ENCODE measurements around the gene CACNA1C. TPM values are rescaled to one million over a fixed set of nuclear protein-coding genes. Genes with fewer than 3 reads are reported as not detected.

Gene CACNA1C
- total RNA-seq, 2 donors from 2014 or later: 0.84 to 10.2 TPM

DNA sequence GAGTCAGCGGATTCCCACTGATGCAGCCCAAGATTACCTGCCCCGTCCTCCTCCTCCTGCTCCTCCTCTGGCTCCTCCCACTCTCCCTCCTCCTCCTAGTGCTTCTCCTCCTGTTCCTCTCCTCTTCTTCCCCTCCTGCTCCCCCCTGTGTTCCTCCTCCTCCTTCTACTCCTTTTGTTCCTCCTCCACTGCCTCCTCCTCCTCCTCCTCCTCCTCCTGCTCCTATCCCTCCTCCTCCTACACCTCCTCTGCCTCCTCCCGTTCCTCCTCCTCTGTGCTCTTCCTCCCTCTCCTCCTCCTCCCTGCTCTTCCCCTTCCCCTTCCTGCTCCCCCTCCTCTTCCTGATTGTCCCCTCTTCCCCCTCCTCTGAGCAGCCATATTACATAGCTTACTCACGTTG lies 141.3 kb downstream of the CACNA1C start:
- no peak overlapping the region for H3K9ac ChIP-seq (ENCODE audit: low read depth in 2 of 2, low read length in 2 of 2)
- H3K27ac ChIP-seq: no peak overlapping the region
- H3K9me3 ChIP-seq: no peaks in the 10 kb centered on the region
- no peaks in the 10 kb centered on the region for H3K27me3 ChIP-seq
- H3K36me3 ChIP-seq: no peaks in the 10 kb centered on the region
- intact Hi-C loops (cut with DNase I): no loop called here
- TF ChIP-seq CTCF (IDR thresholded peaks at IDR 0.05): no peak
- DNase-seq: no peak
- no peaks in the 10 kb centered on the region for H3K4me1 ChIP-seq
- no peak overlapping the region for H3K4me3 ChIP-seq

DNA sequence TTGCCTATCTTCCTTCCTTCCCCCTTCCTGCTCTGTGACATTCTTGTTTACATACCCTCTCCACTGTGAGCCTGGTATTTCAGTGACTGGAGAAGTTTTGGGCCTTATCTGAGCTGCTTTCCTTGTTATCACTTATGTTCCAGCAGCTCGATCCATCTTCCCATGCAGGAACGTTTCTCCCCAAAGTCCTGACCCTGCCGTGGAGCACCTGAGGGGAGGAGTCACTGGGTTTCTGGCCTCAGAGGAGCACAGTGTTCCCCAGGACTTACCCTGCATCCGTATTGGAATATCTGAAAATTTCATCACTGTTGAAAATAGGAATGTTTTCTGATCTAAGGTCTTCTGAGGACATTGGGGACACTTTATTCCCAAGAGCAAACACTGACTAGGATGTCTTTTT lies 141.8 kb downstream of the CACNA1C start:
- Histone ChIP-seq H3K9ac (ENCODE audit: low read depth in 2 of 2, low read length in 2 of 2) (no peak overlapping the region), H3K4me1 (no peaks in the 10 kb centered on the region), H3K27me3 (no peaks in the 10 kb centered on the region), H3K4me3 (no peak overlapping the region), H3K9me3 (no peaks in the 10 kb centered on the region), H3K27ac (no peak overlapping the region), H3K36me3 (no peaks in the 10 kb centered on the region)
- intact Hi-C loops (cut with DNase I): no loop called here
- DNase-seq: no peak
- no peak for TF ChIP-seq CTCF (IDR thresholded peaks at IDR 0.05)

DNA sequence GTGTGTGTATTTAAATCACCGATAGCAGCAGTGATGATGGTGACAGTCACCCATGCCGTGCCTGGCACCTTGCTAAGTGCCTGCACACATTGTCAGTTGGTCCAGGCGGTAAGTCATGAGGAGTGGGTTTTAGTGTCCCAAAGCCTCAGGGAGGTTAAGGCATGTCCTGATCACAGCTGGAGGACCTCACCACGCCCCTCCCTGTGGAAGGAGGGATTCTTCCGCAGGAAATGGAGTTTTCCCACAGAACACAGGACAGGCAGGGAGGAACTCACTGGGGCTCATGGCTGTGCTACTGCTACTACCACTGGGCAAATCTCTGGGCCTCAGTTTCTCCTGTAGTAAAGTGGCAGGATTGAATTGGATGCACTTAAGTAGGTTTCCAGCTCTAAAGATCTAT lies 142.3 kb downstream of the CACNA1C start:
- intact Hi-C loops (cut with DNase I): no loop called here
- no peaks in the 10 kb centered on the region for H3K4me1 ChIP-seq
- H3K9ac ChIP-seq (ENCODE audit: low read depth in 2 of 2, low read length in 2 of 2): no peak overlapping the region
- no peaks in the 10 kb centered on the region for H3K9me3 ChIP-seq
- no peak for DNase-seq
- no peaks in the 10 kb centered on the region for H3K36me3 ChIP-seq
- no peak overlapping the region for H3K4me3 ChIP-seq
- H3K27ac ChIP-seq: no peak overlapping the region
- H3K27me3 ChIP-seq: no peaks in the 10 kb centered on the region
- TF ChIP-seq CTCF (IDR thresholded peaks at IDR 0.05): no peak

DNA sequence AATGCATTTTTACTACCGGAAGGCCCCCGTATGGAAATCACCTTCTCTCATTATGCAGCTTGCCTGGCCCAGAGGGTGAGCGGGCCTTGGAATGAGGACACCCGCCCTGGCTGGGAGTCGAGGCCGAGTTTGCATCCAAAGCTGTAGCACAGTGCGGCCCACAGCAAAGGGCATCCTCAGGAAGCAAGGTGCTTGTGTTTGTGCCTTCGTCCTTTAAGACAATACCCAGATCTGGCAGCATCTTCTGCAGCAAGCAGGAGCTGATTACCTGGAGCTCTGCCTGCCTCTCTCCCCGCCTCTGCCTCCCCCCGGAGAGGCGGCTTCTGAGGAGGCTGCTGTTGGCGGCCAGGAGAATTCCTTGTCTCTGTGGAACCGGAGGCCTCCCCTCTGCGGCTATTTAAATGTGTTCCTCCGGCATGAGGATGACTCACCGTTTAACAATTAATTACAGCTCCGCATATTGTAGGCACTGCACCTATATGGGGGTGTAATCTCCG lies 145.3 kb downstream of the CACNA1C start:
- H3K27ac ChIP-seq: no peak overlapping the region
- no peak for TF ChIP-seq CTCF (IDR thresholded peaks at IDR 0.05)

GRCh38 chr12:2198542-2198941 lies 145.8 kb downstream of the CACNA1C start:
- no peak overlapping the region for H3K9ac ChIP-seq (ENCODE audit: low read depth in 2 of 2, low read length in 2 of 2)
- no peak for TF ChIP-seq CTCF (IDR thresholded peaks at IDR 0.05)
- H3K4me1 ChIP-seq: no peaks in the 10 kb centered on the region
- H3K9me3 ChIP-seq: no peaks in the 10 kb centered on the region
- intact Hi-C loops (cut with DNase I): no loop called here
- H3K27me3 ChIP-seq: no peaks in the 10 kb centered on the region
- no peaks in the 10 kb centered on the region for H3K36me3 ChIP-seq
- H3K27ac ChIP-seq: no peak overlapping the region
- DNase-seq: no peak
- H3K4me3 ChIP-seq: no peak overlapping the region

More for the DNA sequence above, 145.3 kb downstream of the CACNA1C start:
- Histone ChIP-seq H3K9ac (ENCODE audit: low read depth in 2 of 2, low read length in 2 of 2) (no peak overlapping the region), H3K4me3 (no peak overlapping the region), H3K36me3 (no peaks in the 10 kb centered on the region), H3K9me3 (no peaks in the 10 kb centered on the region), H3K4me1 (no peaks in the 10 kb centered on the region), H3K27me3 (no peaks in the 10 kb centered on the region)
- intact Hi-C loops (cut with DNase I): no loop called here
- no peak for DNase-seq

- Histone ChIP-seq H3K27me3 (no peaks in the 10 kb centered on the region), H3K9ac (ENCODE audit: low read depth in 2 of 2, low read length in 2 of 2) (no peak overlapping the region), H3K4me1 (no peaks in the 10 kb centered on the region), H3K9me3 (no peaks in the 10 kb centered on the region), H3K27ac (no peak overlapping the region), H3K36me3 (no peaks in the 10 kb centered on the region), H3K4me3 (no peak overlapping the region)
- TF ChIP-seq CTCF (IDR thresholded peaks at IDR 0.05): no peak
- DNase-seq: no peak
- intact Hi-C loops (cut with DNase I): no loop called here
Measured at GRCh38 chr12:2205996-2206395, 153.2 kb downstream of the CACNA1C start.
